ENCODE measurements around the gene OR10H5.

OR10H5 gene

DNA sequence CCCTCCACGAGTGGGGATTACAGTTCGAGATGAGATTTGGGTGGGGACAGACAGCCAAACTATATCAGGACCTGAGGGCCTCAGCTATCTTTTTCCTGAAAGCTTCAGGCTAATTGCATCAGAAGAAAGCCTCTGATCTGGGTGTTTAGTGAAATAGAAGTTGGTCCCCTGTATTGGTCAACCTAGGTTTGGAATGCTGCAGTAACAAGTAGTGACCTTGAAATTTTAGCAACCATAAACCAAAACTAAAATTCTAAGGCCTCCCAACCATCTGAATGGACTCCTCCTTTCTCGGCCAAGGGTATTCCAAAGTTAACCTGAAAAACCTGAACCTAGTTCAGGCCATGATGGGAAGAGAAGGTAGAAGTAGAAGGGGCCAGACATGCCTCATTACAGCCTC is 62.9 kb downstream of the OR10H5 start:
- DNase-seq = no peak
